Activated CD4-positive, alpha-beta T cell treated with anti-CD3 and anti-CD28 coated beads for 36 hours (primary cell): ENCODE measurements around the gene LHFPL3. TPM values are rescaled to one million over a fixed set of nuclear protein-coding genes. Genes with fewer than 3 reads are reported as not detected.
"Not testable (repeated sequence)": the region's sequence is repeated elsewhere in the genome, so short reads cannot be mapped to it uniquely, and the experiment has no call there.

ENCODE experiments used
- ATAC-seq: fragments of 200-7000 bp; cut with Tn5 transposase; one replicate; pipeline ENCODE4 v1.10.0; 2021; ENCODE audit warnings: mild to moderate bottlenecking, moderate library complexity
- CTCF ChIA-PET: fragments of 350-600 bp; sonication (Branson Sonifier 250); formaldehyde crosslinking; loops from one replicate; lab custom pipeline; 2021; ENCODE audit warnings: antibody characterized with exemption; lab: Charles Lee
- POLR2A ChIA-PET: fragments of 350-600 bp; sonication (Branson Sonifier 250); formaldehyde crosslinking; loops from one replicate; lab custom pipeline; 2021; ENCODE audit warnings: antibody characterized with exemption, inconsistent platforms; lab: Charles Lee
- DNase-seq: peaks from one replicate; pipeline ENCODE4 v3.0.0-alpha.2; 2020
- H3K27ac Mint-ChIP-seq: one replicate; pipeline ENCODE4 v1.8.0; 2021; ENCODE audit warnings: mixed read lengths
- H3K27me3 Mint-ChIP-seq: one replicate; pipeline ENCODE4 v1.8.0; 2021; ENCODE audit warnings: mixed read lengths
- H3K36me3 Mint-ChIP-seq: one replicate; pipeline ENCODE4 v1.8.0; 2021; ENCODE audit warnings: low read depth, mixed read lengths
- H3K4me1 Mint-ChIP-seq: one replicate; pipeline ENCODE4 v1.8.0; 2021; ENCODE audit warnings: mixed read lengths
- H3K4me3 Mint-ChIP-seq: one replicate; pipeline ENCODE4 v1.8.0; 2021; ENCODE audit warnings: mild to moderate bottlenecking, moderate library complexity, mixed read lengths
- H3K9me3 Mint-ChIP-seq: one replicate; pipeline ENCODE4 v1.8.0; 2021; ENCODE audit warnings: low read depth, mixed read lengths
- intact Hi-C, 2 experiments: fragments of 100-400 bp; cut with DNase I in 1 of 2; cut with micrococcal nuclease in 1 of 2; formaldehyde crosslinking; loops; one replicate each; pipeline versions ENCODE4 v1.14.2 to v1.15.1; 2022 to 2024; cut with DNase I, micrococcal nuclease
- total RNA-seq, 2 experiments: library from RNA; stranded (reverse); gene quantifications; one replicate each; pipeline ENCODE4 v1.2.3, GENCODE V29; 2021

Gene LHFPL3
- total RNA-seq, 2 experiments from 2014 or later = not detected

DNA sequence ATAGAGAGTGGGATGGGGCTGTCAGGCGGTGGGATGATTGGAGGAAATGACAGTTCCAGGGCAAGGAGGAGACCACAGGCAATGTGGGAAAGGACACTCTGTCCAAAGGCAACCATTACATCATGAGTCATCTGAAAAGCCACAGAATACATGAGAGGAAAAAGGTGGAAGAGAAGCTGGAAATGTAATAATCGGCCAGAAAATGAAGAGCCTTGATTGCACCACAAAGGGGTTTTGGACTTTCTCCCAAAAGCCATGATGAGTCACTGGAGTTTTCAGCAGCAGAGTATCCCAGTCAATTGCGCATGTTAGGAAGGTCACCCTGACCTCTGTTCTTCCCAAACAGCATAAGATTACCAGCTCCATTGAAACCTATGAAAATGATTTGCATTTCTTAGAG lies 222.0 kb downstream of the LHFPL3 start:
- intact Hi-C loops = no loop called here
- Mint-ChIP-seq H3K36me3 (no peaks in the 10 kb centered on the region), H3K27ac (no peak overlapping the region), H3K4me3 (no peak overlapping the region), H3K27me3 (no peaks in the 10 kb centered on the region), H3K9me3 (peaks cover 5% of the 10 kb centered on the region), H3K4me1 (no peaks in the 10 kb centered on the region)
- DNase-seq (no peak), ATAC-seq (no peak)
- ChIA-PET POLR2A (no interaction called here), CTCF (no interaction called here)

DNA sequence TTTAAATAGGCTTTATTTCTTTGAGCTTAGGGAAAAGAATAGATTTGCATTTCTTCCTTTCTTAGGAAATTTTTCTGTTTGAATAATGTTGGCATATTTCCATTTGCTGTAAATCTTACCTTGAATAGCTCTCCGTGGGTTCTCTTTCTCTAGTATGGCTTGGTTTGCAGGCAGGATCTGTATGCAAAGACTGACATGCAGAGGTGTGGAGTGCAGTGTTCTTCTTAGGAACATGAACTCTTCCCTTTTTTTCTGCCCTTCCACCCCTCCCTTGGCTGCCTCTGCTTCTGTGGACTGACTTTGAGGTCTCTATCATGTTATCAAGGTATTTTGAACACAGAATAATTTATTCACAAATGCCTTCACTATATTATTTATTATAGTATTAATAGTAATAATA lies 222.8 kb downstream of the LHFPL3 start:
- Mint-ChIP-seq H3K36me3 (no peaks in the 10 kb centered on the region), H3K4me1 (no peaks in the 10 kb centered on the region), H3K27ac (no peak overlapping the region), H3K9me3 (peaks cover 6% of the 10 kb centered on the region), H3K27me3 (no peaks in the 10 kb centered on the region), H3K4me3 (no peak overlapping the region)
- ChIA-PET POLR2A (no interaction called here), CTCF (no interaction called here)
- ATAC-seq = no peak
- DNase-seq = no peak
- intact Hi-C loops = no loop called here

- intact Hi-C loops = no loop called here
- H3K27ac Mint-ChIP-seq = no peak overlapping the region
- no peak overlapping the region for H3K4me3 Mint-ChIP-seq
- ChIA-PET CTCF (no interaction called here), POLR2A (no interaction called here)
- no peaks in the 10 kb centered on the region for H3K36me3 Mint-ChIP-seq
- no peaks in the 10 kb centered on the region for H3K4me1 Mint-ChIP-seq
- DNase-seq = peak; percentile 54
- H3K27me3 Mint-ChIP-seq = no peaks in the 10 kb centered on the region
- ATAC-seq = no peak
- H3K9me3 Mint-ChIP-seq = peaks cover 9% of the 10 kb centered on the region
Observed at GRCh38 chr7:104552102-104552501, 223.7 kb downstream of the LHFPL3 start.

DNA sequence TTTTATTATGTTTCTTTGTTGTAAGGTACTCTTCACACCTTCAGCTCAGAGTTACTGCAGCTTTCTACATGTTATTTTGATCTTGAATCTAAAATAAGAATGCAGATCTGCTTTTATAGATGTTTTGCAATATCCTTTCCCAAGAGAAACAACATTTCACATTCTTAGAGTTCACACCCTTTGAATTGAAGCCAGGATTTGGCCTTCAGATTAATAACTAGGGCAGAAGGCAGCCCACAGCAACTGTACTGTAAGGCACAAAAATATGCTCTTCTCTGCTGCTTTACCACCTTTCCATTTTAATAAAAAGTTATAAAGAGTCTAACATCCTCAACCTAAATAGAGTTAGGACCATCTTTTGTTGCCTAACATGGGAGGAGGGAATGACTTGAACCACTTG lies 224.7 kb downstream of the LHFPL3 start:
- no peak for ATAC-seq
- POLR2A ChIA-PET = no interaction called here

DNA sequence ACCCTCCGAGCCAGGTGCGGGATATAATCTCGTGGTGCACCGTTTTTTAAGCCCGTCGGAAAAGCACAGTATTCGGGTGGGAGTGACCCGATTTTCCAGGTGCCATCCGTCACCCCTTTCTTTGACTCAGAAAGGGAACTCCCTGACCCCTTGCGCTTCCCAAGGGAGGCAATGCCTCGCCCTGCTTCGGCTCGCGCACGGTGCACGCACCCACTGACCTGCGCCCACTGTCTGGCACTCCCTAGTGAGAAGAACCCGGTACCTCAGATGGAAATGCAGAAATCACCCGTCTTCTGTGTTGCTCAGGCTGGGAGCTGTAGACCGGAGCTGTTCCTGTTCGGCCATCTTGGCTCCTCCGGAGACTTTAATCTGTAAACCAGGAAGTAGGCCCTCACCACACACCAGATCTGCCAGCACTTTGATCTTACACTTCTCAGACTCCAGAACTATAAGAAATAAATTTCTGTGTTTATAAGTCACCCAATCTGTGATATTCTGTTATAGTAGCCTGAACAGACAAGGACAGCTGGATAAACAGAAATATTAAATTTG lies 235.0 kb downstream of the LHFPL3 start:
- ATAC-seq, intact Hi-C loops, H3K4me1 Mint-ChIP-seq, H3K36me3 Mint-ChIP-seq, DNase-seq, H3K27me3 Mint-ChIP-seq, H3K4me3 Mint-ChIP-seq, H3K9me3 Mint-ChIP-seq, CTCF ChIA-PET, H3K27ac Mint-ChIP-seq, POLR2A ChIA-PET: not testable (repeated sequence)

More for the DNA sequence above, 224.7 kb downstream of the LHFPL3 start:
- Mint-ChIP-seq H3K27me3 (no peaks in the 10 kb centered on the region), H3K27ac (no peak overlapping the region), H3K36me3 (no peaks in the 10 kb centered on the region), H3K4me1 (no peaks in the 10 kb centered on the region), H3K4me3 (no peak overlapping the region), H3K9me3 (peaks cover 11% of the 10 kb centered on the region)
- intact Hi-C loops = no loop called here
- CTCF ChIA-PET = interaction anchor here (1.0 kb wide), 1 partner anchor 330 kb away, joined by 3 read pairs; no protein-coding TSS in a partner anchor
- no peak for DNase-seq

DNA sequence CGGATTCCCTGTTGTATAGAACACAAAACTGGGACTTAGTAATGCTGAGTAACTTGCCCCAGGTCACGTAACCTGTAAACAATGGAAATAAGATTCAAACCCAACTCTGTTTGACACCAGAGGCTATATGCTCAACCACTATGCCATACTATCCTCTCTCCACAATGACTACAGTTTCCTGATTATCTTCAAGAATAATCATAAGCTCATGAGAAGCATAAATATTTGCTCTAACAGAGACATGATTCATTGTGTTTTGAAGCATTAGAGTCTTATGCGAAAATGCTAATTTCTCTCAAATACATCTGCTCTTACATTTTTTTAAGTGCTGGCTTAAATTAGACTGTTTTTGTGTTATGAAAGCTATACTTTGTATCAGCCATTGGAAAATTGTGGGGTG lies 241.3 kb downstream of the LHFPL3 start:
- CTCF ChIA-PET = interaction anchor here (0.6 to 1.5 kb wide), 2 partner anchors 278 to 1244 kb away, joined by 3 to 4 read pairs; no protein-coding TSS in a partner anchor
- ATAC-seq (no peak), DNase-seq (no peak)
- H3K36me3 Mint-ChIP-seq = no peaks in the 10 kb centered on the region
- H3K9me3 Mint-ChIP-seq = no peaks in the 10 kb centered on the region
- no peaks in the 10 kb centered on the region for H3K27me3 Mint-ChIP-seq
- H3K4me1 Mint-ChIP-seq = no peaks in the 10 kb centered on the region
- no peak overlapping the region for H3K4me3 Mint-ChIP-seq
- POLR2A ChIA-PET = no interaction called here
- intact Hi-C loops = no loop called here
- H3K27ac Mint-ChIP-seq = no peak overlapping the region

- POLR2A ChIA-PET = no interaction called here
- Mint-ChIP-seq H3K36me3 (no peaks in the 10 kb centered on the region), H3K4me1 (no peaks in the 10 kb centered on the region), H3K27ac (no peak overlapping the region), H3K9me3 (no peaks in the 10 kb centered on the region), H3K4me3 (no peak overlapping the region), H3K27me3 (no peaks in the 10 kb centered on the region)
- ATAC-seq = no peak
- intact Hi-C loops = no loop called here
- DNase-seq = no peak
- CTCF ChIA-PET = interaction anchor here (0.7 kb wide), 1 partner anchor 547 kb away, joined by 3 read pairs; no protein-coding TSS in a partner anchor
Observed at GRCh38 chr7:104572554-104572953, 244.2 kb downstream of the LHFPL3 start.

GRCh38 chr7:104584620-104585019 lies 256.2 kb downstream of the LHFPL3 start:
- CTCF ChIA-PET = no interaction called here
- no peaks in the 10 kb centered on the region for H3K27me3 Mint-ChIP-seq
- no peak overlapping the region for H3K4me3 Mint-ChIP-seq
- no peaks in the 10 kb centered on the region for H3K36me3 Mint-ChIP-seq
- intact Hi-C loops = no loop called here
- H3K4me1 Mint-ChIP-seq = no peaks in the 10 kb centered on the region
- H3K9me3 Mint-ChIP-seq = peaks cover 2% of the 10 kb centered on the region
- ATAC-seq (no peak), DNase-seq (no peak)
- no peak overlapping the region for H3K27ac Mint-ChIP-seq
- POLR2A ChIA-PET = no interaction called here

- intact Hi-C loops, H3K4me1 Mint-ChIP-seq, POLR2A ChIA-PET, H3K36me3 Mint-ChIP-seq, H3K27me3 Mint-ChIP-seq, ATAC-seq, H3K4me3 Mint-ChIP-seq, H3K27ac Mint-ChIP-seq, H3K9me3 Mint-ChIP-seq, DNase-seq: not testable (repeated sequence)
- CTCF ChIA-PET = interaction anchor here (1.2 kb wide), 1 partner anchor 49 kb away, joined by 3 read pairs; no protein-coding TSS in a partner anchor
Observed at GRCh38 chr7:104595591-104595990, 267.2 kb downstream of the LHFPL3 start.

DNA sequence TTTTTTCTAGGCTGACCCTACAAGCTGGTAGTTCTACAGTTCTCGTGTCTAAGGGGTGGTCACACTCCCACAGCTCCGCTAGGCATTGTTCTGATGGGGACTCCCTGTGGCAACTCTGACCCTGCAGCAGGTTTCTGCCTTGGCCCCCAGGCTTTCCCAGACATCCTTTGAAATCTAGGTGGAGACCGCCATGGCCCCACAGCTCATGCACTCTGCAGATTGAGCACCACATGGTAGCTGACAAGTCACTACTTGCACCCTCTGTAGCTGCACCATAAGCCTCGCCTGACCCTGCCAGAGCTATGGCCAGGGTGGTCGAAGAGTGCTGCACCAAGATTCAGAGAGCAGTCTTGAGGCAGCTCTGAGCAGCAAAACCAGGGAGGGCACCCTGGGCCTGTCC lies 275.6 kb downstream of the LHFPL3 start:
- ChIA-PET POLR2A (interaction anchor here (0.7 kb wide), 1 partner anchor 203 kb away, joined by 3 read pairs; no protein-coding TSS in a partner anchor), CTCF (no interaction called here)
- Mint-ChIP-seq H3K27ac (no peak overlapping the region), H3K36me3 (no peaks in the 10 kb centered on the region), H3K9me3 (no peaks in the 10 kb centered on the region), H3K27me3 (peaks cover 5% of the 10 kb centered on the region), H3K4me3 (no peak overlapping the region), H3K4me1 (no peaks in the 10 kb centered on the region)
- DNase-seq = no peak
- intact Hi-C loops = no loop called here
- ATAC-seq = no peak

DNA sequence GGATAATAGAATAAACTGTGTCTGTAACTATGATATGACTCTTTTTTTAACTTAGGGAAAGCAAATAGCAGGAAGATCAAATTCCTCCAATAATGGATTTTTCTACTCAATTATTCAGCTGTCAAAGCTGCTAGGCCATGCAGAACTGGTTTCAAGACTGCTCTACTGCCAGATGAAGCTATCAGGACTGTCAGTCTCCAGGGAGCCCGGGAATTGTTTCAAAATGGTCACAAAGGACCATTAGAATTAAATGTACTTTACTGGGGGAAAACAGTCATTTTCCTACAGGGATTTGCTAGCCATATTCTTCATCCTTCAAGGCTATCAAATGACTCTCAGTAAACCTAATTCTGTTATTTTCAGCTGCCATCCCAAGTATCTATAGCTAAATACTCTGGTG lies 276.3 kb downstream of the LHFPL3 start:
- no peaks in the 10 kb centered on the region for H3K9me3 Mint-ChIP-seq
- ChIA-PET POLR2A (interaction anchor here (0.7 kb wide), 1 partner anchor 203 kb away, joined by 3 read pairs; no protein-coding TSS in a partner anchor), CTCF (no interaction called here)
- peaks cover 2% of the 10 kb centered on the region for H3K27me3 Mint-ChIP-seq
- no peak overlapping the region for H3K27ac Mint-ChIP-seq
- H3K4me3 Mint-ChIP-seq = no peak overlapping the region
- DNase-seq (no peak), ATAC-seq (no peak)
- H3K4me1 Mint-ChIP-seq = no peaks in the 10 kb centered on the region
- intact Hi-C loops = no loop called here
- H3K36me3 Mint-ChIP-seq = no peaks in the 10 kb centered on the region

- Mint-ChIP-seq H3K36me3 (no peaks in the 10 kb centered on the region), H3K4me1 (no peaks in the 10 kb centered on the region), H3K4me3 (no peak overlapping the region), H3K27ac (no peak overlapping the region), H3K27me3 (peaks cover 8% of the 10 kb centered on the region), H3K9me3 (no peaks in the 10 kb centered on the region)
- intact Hi-C loops = no loop called here
- no peak for DNase-seq
- ChIA-PET CTCF (interaction anchor here (1.0 kb wide), 1 partner anchor 10 kb away, joined by 3 read pairs; no protein-coding TSS in a partner anchor), POLR2A (no interaction called here)
- ATAC-seq = peak; percentile 36
Observed at GRCh38 chr7:104621321-104621720, 292.9 kb downstream of the LHFPL3 start.
